Endothelial cell (in vitro differentiated cells): ENCODE measurements around the gene NAA35. TPM values are rescaled to one million over a fixed set of nuclear protein-coding genes. Genes with fewer than 3 reads are reported as not detected.

Source experiments
- DNase-seq: peaks from one replicate; pipeline ENCODE4 v3.0.0; 2021; ENCODE audit warnings: low spot score
- H3K27ac Mint-ChIP-seq: one replicate; pipeline ENCODE4 v1.8.0; 2021; ENCODE audit warnings: mixed read lengths, inconsistent platforms; ENCODE audit not compliant: unreplicated experiment
- H3K27me3 Mint-ChIP-seq: one replicate; pipeline ENCODE4 v1.8.0; 2021; ENCODE audit warnings: mild to moderate bottlenecking, moderate library complexity, mixed read lengths, inconsistent platforms; ENCODE audit not compliant: unreplicated experiment
- H3K36me3 Mint-ChIP-seq: one replicate; pipeline ENCODE4 v1.8.0; 2021; ENCODE audit warnings: mild to moderate bottlenecking, low read depth, mixed read lengths, inconsistent platforms; ENCODE audit not compliant: unreplicated experiment
- H3K4me1 Mint-ChIP-seq: one replicate; pipeline ENCODE4 v1.8.0; 2021; ENCODE audit warnings: mild to moderate bottlenecking, mixed read lengths, inconsistent platforms; ENCODE audit not compliant: unreplicated experiment
- H3K4me3 Mint-ChIP-seq: one replicate; pipeline ENCODE4 v1.8.0; 2021; ENCODE audit warnings: mild to moderate bottlenecking, mixed read lengths, inconsistent platforms; ENCODE audit not compliant: unreplicated experiment
- H3K9me3 Mint-ChIP-seq: one replicate; pipeline ENCODE4 v1.8.0; 2021; ENCODE audit warnings: mixed read lengths, inconsistent platforms; ENCODE audit not compliant: unreplicated experiment
- total RNA-seq: library from RNA; stranded (reverse); fragmentation: NEBNext Ultra II Directional; extraction: Animal tissue kit (Norgen Biotek cat#: 25700); gene quantifications from one replicate; pipeline ENCODE4 v1.2.1, GENCODE V29; 2021; ENCODE audit not compliant: unreplicated experiment
- TF ChIP-seq, protein P1 (sequence below): fragments of 200-600 bp; sonication (generic); IDR thresholded peaks from one replicate; pipeline ENCODE4 v1.5.0; 2021; ENCODE audit warnings: antibody characterized with exemption; ENCODE audit not compliant: unreplicated experiment

Gene NAA35
- total RNA-seq, 1 donor from 2014 or later = 23.4 TPM

DNA sequence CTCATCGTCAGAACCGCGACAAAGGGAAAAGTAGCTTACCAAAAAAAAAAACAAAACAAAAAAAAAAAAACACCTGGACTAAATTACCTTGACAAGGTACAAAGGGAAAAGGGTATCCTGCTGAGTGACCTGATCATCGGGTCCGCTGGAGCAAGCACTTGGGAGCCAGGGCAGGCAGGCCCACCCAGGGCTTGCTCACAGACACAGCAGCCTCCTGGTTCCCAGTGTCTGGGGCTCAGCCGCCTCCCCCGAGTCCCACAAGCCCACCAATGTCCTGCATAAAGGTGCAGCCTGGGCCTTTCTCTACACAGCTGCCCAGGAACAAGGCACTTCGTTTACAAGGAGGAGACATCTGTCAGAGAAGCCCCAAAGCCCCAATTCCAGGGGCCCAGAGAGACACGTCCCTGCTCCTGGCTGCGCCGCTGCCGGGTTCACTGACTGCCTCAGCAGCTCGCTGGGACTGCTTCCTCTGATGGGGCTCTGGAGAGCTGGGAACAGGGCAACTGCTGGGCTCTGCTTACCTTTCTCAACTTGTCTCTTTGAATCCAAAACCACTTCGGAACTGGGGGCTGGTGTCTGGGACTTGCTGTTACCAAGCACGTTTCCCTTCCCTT, 95.0 kb downstream of the NAA35 start:
- Mint-ChIP-seq H3K4me3 (no peak overlapping the region), H3K27me3 (peaks cover 5% of the 10 kb centered on the region), H3K9me3 (no peaks in the 10 kb centered on the region), H3K36me3 (peaks cover 25% of the 10 kb centered on the region), H3K27ac (no peak overlapping the region), H3K4me1 (no peaks in the 10 kb centered on the region)
- TF ChIP-seq, protein P1, sequence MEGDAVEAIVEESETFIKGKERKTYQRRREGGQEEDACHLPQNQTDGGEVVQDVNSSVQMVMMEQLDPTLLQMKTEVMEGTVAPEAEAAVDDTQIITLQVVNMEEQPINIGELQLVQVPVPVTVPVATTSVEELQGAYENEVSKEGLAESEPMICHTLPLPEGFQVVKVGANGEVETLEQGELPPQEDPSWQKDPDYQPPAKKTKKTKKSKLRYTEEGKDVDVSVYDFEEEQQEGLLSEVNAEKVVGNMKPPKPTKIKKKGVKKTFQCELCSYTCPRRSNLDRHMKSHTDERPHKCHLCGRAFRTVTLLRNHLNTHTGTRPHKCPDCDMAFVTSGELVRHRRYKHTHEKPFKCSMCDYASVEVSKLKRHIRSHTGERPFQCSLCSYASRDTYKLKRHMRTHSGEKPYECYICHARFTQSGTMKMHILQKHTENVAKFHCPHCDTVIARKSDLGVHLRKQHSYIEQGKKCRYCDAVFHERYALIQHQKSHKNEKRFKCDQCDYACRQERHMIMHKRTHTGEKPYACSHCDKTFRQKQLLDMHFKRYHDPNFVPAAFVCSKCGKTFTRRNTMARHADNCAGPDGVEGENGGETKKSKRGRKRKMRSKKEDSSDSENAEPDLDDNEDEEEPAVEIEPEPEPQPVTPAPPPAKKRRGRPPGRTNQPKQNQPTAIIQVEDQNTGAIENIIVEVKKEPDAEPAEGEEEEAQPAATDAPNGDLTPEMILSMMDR = no peak
- no peak for DNase-seq

- no peak overlapping the region for H3K27ac Mint-ChIP-seq
- H3K27me3 Mint-ChIP-seq = peaks cover 5% of the 10 kb centered on the region
- TF ChIP-seq, protein P1 = no peak
- peaks cover 28% of the 10 kb centered on the region for H3K36me3 Mint-ChIP-seq
- peak overlapping the region; percentile 9 for H3K4me3 Mint-ChIP-seq
- H3K9me3 Mint-ChIP-seq = no peaks in the 10 kb centered on the region
- H3K4me1 Mint-ChIP-seq = no peaks in the 10 kb centered on the region
- DNase-seq = no peak
Observed at GRCh38 chr9:86036555-86036954, 95.6 kb downstream of the NAA35 start.

- no peak for DNase-seq
- H3K9me3 Mint-ChIP-seq = no peaks in the 10 kb centered on the region
- peaks cover 12% of the 10 kb centered on the region for H3K36me3 Mint-ChIP-seq
- no peaks in the 10 kb centered on the region for H3K4me1 Mint-ChIP-seq
- H3K27ac Mint-ChIP-seq = no peak overlapping the region
- H3K4me3 Mint-ChIP-seq = no peak overlapping the region
- H3K27me3 Mint-ChIP-seq = peaks cover 3% of the 10 kb centered on the region
- TF ChIP-seq, protein P1 = no peak
Observed at GRCh38 chr9:86039991-86040860, 99.3 kb downstream of the NAA35 start.

GRCh38 chr9:86040861-86041155, 99.9 kb downstream of the NAA35 start:
- Mint-ChIP-seq H3K27ac (no peak overlapping the region), H3K27me3 (peaks cover 3% of the 10 kb centered on the region), H3K9me3 (no peaks in the 10 kb centered on the region), H3K4me1 (no peaks in the 10 kb centered on the region), H3K36me3 (peaks cover 15% of the 10 kb centered on the region), H3K4me3 (no peak overlapping the region)
- DNase-seq = no peak
- TF ChIP-seq, protein P1 = no peak

GRCh38 chr9:86041311-86041741, 100.4 kb downstream of the NAA35 start:
- Mint-ChIP-seq H3K27ac (no peak overlapping the region), H3K4me1 (no peaks in the 10 kb centered on the region), H3K9me3 (no peaks in the 10 kb centered on the region), H3K36me3 (peaks cover 17% of the 10 kb centered on the region), H3K4me3 (no peak overlapping the region), H3K27me3 (peaks cover 3% of the 10 kb centered on the region)
- TF ChIP-seq, protein P1 = no peak
- DNase-seq = no peak
